Stimulated activated naive CD4-positive, alpha-beta T cell treated with Interleukin-2 at 50 U/mL for 16 hours (primary cell): ENCODE measurements around the gene SPNS3.
A peak's percentile ranks its signal among the peaks of the same experiment; 100 is the strongest.

Experiments
- DNase-seq: peaks from one replicate; lab custom pipeline; 2025; lab: John Stamatoyannopoulos, UW

Gene SPNS3

DNA sequence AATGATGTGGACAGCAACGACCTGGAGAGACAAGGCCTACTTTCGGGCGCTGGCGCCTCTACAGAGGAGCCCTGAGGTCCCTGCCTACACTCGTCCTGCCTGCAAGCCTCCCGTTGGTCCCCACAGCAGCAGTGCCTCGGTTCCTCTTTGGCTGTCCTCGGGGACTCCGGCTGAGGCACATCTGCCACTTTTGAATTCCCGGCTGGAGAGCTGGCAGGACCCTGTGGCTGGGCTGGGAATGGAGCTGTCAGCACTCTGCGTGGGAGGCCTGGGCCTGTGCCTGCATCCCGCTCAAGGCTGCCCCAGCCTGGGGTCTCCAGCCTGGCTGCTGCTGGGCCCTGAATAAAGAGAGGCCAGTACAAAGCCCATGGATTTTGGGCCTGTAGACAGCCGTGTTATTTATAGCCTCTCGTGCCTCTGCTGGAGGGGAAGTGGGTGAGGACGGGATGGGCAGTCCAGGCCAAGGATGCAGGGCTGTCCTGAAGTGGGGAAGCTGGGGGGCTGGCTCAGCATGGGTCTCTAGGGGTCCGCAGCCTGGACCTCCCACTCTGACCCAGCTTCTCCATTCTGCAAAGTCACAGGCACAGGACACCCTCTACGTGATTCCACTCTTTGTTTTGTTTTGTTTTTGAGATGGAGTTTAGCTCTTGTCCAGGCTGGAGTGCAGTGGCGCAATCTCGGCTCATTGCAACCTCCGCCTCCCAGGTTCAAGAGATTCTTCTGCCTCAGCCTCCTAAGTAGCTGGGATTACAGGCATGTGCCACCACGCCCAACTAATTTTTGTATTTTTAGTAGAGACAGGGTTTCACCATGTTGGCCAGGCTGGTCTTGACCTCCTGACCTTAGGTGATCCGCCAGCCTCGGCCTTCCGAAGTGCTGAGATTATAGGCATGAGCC lies 54.3 kb downstream of the SPNS3 start:
- no peak for DNase-seq

- no peak for DNase-seq
Observed at GRCh38 chr17:4488989-4489595, 55.4 kb downstream of the SPNS3 start.

GRCh38 chr17:4490109-4490591 lies 56.4 kb downstream of the SPNS3 start:
- DNase-seq = no peak

DNA sequence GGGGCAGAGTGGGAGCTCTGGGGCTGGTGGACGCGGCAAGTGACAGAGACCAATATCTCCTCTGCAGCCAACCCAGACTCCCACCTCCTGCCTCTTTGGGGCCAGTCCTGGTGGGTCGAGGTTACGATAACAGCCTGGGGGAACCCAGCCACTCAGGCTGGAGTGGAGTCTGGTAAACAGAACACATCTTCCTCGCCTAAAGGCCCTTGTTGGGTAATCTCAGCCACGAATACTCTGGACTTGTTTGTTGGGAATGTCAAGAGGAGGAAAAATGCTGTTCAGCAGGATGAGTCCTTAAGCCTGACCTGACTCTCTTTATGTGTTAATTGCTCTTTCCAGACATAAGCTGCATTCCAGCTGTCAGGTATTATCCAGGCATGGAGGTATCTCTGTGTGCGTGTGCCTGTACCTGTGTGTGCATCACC lies 56.9 kb downstream of the SPNS3 start:
- DNase-seq = no peak

GRCh38 chr17:4492721-4493561 lies 59.2 kb downstream of the SPNS3 start:
- no peak for DNase-seq

DNA sequence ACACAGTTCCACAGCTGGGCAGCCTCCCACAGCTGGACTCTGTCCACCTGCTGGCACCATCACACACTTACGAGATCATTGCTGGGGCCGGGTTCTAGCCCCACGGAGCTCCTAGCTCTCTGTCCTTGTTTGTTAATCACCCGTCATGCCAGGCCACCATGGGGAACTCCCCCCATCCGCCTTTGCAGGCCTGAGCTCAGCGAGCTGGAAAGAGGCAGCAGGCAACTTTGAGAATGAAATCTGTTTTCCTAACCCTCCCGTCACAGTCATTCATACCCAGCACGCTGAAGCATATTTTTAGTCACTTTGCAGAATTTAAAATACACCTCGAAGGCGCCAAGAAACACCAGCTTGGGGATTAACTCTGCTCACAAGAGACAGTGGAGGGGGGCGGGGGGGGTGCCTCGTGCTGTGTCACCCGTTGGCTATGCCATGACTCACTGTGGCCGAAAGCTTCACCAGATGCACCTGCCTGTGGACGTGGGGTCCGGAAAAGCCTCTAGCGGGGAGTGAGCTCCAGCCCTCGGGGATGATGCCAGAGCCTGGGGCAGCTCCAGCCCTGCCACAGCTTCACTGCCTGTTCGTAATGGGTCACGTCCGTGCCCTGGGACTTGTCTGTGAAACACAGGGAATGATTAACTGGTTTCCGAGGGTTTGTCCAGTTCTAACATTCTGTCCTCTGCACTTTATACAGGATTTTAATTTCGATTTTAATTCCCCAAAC lies 63.5 kb downstream of the SPNS3 start:
- no peak for DNase-seq

DNA sequence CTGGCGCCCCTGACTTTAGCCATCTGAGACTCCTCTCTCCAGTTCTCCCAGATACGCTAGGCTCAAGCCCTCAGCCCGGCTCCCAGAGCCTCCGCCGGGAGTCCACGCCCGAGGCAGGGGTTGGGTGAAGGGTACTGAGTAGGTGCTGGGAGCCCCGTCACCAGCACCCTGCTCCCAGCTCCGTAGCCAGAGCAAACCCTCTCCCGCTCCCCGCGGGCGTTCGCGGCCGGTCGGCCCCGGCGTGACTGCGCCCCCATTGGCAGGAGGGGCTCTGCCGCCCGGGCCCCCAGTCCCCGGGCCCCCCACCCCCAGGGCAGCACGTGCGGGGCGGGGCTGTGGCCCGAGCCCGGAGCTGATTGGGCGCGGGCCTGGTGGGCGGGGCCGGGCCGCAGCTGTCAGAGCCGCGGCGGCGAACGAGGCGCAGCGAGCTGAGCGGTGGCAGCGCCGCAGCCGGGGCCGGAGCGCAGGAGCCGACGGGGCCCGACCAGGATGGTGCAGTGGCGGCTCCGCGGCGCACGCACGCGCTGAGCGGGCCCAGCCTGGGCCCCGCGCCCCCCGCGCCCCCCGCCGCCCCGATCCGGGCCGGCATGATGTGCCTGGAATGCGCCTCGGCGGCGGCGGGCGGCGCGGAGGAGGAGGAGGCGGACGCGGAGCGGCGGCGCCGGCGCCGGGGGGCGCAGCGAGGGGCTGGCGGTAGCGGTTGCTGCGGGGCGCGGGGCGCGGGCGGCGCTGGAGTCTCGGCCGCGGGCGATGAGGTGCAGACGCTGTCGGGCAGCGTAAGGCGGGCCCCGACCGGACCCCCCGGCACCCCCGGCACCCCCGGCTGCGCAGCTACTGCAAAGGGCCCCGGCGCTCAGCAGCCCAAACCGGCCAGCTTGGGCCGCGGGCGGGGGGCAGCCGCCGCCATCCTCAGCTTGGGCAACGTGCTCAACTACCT lies 65.0 kb downstream of the SPNS3 start, which contains the start of gene SPNS2:
Gene SPNS2 (plus strand): TSS at position 421 of the 937 bp plus-strand sequence. CDS start 167 bp downstream, at position 588.
- DNase-seq = peak; percentile 51

DNA sequence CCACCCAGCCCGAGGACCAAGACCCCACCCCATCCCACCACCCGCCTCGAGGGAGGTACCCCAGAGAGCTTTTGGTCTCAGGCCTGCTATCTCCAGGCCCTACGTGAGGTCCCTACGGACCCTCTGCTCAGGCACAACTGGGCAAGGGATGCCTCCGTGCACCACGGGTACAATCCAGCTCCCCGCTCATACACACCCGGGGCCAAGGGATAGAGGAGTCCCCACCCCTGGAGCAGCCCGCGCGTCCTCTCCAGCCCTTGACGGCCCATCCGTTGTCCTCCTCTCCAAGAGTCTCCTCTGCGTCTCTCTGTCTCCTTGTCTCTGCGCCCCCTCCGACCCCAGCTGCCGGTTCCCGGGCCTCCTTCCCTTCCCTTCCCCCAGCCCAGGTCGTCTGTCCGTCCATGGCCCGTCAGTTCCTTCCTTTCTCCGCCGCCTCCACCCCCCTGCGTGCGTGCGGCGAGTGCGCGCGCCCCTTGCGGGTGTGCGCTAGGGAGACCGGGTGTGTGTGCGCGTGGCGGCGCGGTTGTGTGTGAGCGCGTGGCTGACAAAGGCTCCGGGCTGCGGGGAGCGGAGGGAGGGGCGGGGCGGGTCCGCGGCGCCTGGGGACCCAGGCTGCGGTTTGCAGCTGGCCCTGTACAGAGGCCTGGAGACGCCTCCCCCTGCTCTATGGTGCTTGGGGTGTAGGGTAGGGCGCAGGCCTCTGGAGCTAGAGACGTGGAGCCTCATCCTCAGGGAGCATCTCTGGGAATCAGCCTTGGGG lies 65.9 kb downstream of the SPNS3 start:
- peak; percentile 24 for DNase-seq

DNA sequence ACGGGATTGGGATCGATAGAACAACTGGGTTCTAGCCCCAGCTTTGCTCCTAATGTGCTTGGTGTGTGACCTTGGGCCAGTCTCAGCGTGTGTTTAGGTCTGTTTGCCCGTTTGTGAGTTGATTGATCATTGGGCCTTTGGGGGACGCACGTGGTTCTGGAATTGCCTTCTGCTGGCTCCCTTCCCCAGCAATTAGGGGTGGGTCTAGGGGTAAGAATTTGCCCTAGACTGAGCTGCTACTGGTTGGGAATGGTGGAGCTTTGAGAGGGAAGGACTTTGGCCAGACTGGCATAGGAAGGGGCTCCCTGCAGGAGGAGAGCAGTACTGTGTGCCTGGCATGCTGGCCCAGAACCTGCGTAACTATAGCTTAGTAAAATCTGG lies 66.4 kb downstream of the SPNS3 start:
- no peak for DNase-seq

DNA sequence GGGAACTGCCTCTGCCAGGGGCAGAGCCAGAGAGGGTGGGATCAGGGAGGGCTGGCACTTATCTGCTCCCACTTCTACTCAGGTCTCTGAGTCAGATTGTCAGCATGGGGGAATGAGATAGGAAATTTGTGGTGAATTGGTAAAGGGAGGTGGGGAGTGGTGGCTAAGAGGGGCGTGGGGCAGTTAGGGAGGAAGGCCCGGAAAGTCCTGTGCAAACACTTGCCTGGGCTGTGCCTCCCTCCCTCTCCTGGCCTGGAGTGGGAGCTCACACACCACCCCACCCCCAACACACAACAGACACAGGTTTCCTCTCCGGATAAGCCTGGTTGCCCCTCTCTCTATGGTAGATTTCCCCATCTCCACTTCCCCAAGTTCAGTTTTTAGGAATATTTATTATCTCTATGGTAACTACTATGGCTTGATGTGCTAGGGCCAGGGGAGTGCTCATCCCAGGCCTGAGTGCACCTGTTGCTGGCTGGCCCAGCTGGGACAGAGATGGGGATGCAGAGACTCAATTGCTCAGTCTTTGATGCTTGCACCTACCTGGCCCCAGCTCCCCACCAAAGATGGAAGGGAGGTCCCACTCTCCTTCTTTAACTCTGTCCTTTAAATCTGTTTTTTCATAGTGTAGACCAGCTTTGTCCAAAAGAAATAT lies 67.7 kb downstream of the SPNS3 start:
- DNase-seq = no peak

DNA sequence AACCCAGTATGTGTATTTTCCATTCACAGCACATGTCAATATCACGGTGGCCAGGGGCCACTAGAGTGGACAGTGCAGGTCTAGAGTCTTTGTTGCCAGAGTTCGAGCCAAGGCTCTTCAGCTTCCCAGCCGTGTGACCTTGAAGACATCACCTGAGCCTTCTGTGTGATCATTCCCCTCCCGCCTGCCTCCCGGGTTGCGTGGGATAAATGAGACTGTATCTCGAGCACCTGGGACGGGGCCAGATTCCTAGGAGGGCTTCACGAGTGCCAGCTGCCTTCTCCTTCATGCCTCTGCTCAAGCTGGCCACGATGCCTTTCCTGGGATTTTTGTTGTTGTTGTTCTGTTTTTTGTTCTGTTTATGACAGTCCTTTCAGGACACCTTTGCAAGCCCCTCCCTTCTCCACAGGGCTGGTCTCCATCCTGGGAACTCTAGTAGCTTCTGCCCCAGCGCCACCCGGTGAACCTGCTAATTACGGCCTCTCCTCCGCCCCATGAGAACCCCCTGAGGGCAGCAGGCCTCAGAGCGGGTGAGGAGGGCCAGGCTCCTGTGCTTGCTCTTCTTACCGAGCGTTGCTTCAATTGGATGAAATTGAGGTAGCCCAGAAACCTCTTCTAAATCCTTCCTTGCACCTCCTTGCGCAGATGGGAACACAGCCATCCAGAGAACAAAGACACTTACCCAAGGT lies 68.9 kb downstream of the SPNS3 start:
- no peak for DNase-seq

- no peak for DNase-seq
Observed at GRCh38 chr17:4503283-4504025, 69.7 kb downstream of the SPNS3 start.

DNA sequence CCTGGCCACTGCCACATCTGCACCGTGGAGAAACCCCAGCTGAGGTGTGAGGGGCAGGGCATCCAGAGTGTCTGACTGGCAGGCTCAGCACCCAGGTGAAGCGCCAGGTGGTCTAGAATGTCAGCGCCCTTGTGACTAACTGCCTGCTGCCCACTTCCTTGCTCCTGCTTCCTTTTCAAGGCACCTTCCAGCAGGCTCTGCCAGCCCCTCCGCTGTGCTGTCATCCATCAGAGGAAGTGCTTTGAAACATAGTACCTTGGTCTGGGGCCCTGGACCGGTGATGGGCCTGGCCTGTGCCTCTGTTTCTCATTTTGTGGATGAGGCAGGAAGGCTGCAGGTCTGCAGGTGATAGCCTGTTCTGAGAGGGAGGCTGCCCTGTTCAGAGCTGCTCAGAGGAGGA lies 70.4 kb downstream of the SPNS3 start:
- DNase-seq = no peak

- DNase-seq = no peak
Observed at GRCh38 chr17:4505187-4505586, 71.4 kb downstream of the SPNS3 start.

GRCh38 chr17:4506175-4506813 lies 72.6 kb downstream of the SPNS3 start:
- no peak for DNase-seq

DNA sequence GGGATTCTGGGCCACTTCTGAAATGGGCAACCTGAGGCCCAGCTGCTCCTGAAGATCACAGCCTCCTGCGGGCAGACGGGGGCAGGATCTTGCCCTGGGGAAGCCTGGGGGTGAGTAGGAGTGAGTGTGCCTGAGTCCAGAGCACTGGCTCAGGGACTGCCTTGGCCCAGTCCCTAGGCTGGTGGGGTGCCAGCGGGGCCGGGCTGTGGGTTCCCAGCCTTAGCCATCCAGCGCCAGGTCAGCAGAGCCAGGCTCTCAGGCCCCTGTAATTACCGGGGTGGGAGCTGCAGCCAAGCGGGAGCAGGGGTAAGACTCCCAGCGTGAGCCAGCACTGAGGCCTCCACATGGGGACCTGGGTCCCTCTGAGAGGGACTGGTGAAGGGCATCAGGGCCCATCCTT lies 73.2 kb downstream of the SPNS3 start:
- no peak for DNase-seq

DNA sequence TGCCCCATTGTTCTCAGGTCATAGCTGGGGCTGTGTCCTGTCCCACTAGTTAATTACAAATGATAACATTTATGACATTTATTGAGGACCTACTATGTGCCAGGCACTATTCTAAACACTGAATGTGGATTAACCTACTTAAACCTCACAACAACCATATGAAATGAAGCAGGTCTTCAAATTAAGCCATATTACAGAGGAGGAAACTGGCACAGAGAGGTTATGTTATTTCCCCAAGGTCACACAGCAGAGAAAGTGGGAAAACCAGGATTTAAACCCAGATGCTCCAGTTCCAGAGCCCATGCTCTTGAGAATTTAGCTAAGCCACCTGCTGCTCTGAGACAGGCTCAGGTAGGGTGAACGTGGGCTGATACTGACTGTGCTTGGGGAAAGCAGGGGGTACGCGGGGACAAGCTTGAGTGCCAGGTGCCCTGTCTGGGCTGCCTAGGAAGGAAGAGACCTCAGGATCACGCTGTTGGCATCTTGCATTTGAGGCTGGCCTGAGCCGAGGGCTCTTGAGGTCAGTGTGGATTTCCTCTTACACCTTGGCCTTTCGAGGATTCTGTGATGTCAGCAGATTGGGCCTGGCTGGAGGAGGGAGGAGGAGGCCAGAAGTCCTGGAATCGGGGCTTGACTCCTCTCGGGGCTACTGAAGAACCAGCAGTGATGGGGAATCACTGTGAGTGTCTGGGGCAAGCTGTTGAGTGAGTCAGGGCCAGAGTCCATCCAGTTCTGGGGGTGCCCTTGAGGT lies 73.8 kb downstream of the SPNS3 start:
- DNase-seq = no peak
